Subcutaneous adipose tissue (tissue), 4 donors: Measurements from ENCODE around the gene ANGPTL8. TPM values are rescaled to one million over a fixed set of nuclear protein-coding genes. Genes with fewer than 3 reads are reported as not detected.

ENCODE experiments used
- total RNA-seq, 4 donors: library from RNA; depleted of rRNA; stranded (reverse); fragments of >200 nt; gene quantifications; one replicate each; pipeline ENCODE4 v1.1.0, GENCODE V29; 2016
- TF ChIP-seq, protein P1 (sequence below): fragments of 450-650 bp; IDR thresholded peaks from one replicate; pipeline ENCODE4 v1.5.1; 2016; ENCODE audit warnings: low read depth, mild to moderate bottlenecking, control low read depth, antibody characterized with exemption, moderate library complexity

Gene ANGPTL8, protein sequence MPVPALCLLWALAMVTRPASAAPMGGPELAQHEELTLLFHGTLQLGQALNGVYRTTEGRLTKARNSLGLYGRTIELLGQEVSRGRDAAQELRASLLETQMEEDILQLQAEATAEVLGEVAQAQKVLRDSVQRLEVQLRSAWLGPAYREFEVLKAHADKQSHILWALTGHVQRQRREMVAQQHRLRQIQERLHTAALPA
- 10 to 100 TPM in 2 of 4 donors, 1 to 10 TPM in 2; 1.9 to 27.7 (median 14.8) TPM for total RNA-seq

DNA sequence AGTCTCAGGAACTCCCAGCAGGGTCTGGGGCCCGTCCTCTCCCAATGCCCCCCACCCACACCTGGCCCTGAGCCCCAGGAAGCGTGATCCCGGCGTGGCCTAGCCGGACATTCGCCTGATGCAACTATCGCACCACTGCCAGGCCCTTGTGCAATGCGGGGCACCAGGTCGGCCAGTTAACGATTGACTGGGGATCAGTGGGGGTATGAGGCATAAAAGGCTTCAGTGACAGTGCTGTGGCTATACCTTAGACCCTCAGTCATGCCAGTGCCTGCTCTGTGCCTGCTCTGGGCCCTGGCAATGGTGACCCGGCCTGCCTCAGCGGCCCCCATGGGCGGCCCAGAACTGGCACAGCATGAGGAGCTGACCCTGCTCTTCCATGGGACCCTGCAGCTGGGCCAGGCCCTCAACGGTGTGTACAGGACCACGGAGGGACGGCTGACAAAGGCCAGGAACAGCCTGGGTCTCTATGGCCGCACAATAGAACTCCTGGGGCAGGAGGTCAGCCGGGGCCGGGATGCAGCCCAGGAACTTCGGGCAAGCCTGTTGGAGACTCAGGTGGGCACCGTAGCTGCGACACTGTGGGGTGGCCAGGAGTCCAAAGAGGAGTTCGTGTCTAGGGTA lies at the start of gene ANGPTL8:
TSS of gene ANGPTL8 (plus strand) at position 243 of the 624 bp plus-strand sequence. CDS start at position 262, 19 bp downstream.
- TF ChIP-seq, protein P1, sequence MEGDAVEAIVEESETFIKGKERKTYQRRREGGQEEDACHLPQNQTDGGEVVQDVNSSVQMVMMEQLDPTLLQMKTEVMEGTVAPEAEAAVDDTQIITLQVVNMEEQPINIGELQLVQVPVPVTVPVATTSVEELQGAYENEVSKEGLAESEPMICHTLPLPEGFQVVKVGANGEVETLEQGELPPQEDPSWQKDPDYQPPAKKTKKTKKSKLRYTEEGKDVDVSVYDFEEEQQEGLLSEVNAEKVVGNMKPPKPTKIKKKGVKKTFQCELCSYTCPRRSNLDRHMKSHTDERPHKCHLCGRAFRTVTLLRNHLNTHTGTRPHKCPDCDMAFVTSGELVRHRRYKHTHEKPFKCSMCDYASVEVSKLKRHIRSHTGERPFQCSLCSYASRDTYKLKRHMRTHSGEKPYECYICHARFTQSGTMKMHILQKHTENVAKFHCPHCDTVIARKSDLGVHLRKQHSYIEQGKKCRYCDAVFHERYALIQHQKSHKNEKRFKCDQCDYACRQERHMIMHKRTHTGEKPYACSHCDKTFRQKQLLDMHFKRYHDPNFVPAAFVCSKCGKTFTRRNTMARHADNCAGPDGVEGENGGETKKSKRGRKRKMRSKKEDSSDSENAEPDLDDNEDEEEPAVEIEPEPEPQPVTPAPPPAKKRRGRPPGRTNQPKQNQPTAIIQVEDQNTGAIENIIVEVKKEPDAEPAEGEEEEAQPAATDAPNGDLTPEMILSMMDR, result no peak

DNA sequence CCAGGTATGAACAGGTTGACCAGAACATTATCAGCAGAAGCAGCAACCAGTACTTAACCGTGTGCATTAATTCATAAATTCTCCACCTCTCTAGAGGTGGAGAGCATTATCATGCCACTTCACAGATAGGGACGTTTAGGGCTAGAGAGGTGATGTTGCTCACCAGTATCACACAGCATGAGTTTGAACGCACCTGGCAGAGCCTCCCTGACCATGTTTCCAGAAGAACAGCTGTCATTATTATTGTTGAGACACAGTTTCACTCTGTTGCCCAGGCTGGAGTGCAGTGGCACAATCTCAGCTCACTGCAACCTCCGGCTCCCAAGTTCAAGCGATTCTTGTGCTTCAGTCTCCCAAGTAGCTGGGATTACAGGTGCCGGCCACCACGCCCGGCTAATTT lies 48.9 kb upstream of the ANGPTL8 start:
- TF ChIP-seq, protein P1, result no peak

DNA sequence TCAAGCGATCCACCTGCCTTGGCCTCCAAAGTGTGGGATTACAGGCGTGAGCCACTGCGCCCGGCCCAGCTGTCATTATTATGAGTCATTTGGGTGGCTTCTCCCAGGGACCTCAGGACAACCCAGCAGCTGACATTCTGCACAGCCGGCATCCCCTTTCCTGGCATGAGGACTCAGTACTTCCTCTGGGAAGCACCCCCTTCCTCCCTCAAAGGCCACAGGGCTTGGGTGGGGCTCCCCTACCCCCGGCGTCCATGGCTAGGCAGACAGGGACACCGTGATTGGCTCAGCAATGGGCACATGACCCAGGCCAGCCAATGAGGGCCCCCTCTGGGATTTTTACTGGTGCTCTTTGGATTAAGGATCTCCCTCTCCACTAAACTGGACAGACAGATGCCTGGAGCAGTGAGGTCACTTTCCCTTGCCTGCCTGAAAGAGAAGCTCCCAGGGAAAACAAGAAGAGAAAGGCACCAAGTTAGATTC lies 48.1 kb upstream of the ANGPTL8 start:
- TF ChIP-seq, protein P1, result no peak

DNA sequence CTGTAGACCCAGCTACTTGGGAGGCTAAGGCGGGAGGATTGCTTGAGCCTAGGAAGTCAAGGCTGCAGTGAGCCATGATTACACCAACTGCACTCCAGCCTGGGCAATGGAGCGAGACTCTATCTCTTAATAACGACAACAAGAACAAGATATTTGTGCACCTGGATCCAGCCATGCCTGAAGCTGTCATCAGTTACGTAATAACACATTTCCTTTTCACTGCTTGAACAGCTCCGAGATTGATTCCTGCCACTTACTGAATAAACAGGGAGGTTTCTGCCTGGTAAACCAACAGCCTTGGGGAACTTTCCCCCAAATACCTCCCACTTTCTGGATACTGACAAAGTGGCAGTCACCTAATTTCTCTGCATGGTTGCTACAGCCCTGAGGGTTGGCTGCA lies 47.5 kb upstream of the ANGPTL8 start:
- TF ChIP-seq, protein P1, result no peak

DNA sequence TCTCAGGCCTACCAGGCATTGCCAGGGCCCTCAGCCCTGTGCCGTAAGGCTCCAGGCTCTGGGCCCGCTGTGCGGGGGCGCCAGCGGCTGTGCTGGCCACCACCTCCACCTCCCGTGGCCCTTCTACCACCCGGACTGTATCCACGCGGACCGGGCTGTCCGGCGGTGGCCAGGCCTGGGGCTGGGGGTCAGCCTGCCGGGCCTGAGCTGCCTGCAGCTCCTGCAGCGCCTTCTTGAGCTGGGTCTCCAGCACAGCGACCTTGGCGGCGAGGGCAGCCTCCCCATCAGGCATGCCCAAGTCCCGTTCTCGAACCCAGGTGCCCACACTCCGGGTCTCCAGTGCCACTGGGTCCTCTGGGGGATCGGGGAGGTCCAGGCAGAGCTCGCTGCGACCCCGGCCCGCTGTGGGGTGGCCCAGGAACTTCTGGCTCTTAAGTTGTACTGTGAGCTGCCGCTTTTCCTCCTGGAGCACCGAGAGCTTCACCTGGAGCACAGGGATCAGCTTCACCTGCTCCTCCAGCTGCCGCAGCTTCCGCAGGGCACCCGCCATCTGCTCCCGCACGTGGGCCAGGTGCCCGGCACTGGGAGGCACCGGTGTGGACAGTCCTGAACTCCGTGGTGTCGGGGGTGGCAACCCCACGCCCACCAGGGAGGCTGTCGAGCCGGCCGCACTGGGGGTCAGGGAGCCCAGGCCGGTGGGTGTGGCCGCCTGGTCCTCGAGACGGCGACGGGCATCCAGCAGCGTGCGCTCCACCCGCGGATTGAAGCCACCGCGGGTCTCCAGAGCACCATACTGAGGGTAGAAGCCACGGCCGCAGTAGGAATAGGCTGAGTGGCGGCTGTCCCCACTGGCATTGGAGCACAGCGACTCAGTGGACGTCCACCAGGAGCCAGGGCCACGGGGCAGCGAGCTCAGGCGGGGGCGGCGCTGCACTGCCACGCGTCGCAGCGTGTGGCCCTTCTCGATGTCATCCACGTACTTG lies 46.2 kb upstream of the ANGPTL8 start:
- TF ChIP-seq, protein P1, result no peak

DNA sequence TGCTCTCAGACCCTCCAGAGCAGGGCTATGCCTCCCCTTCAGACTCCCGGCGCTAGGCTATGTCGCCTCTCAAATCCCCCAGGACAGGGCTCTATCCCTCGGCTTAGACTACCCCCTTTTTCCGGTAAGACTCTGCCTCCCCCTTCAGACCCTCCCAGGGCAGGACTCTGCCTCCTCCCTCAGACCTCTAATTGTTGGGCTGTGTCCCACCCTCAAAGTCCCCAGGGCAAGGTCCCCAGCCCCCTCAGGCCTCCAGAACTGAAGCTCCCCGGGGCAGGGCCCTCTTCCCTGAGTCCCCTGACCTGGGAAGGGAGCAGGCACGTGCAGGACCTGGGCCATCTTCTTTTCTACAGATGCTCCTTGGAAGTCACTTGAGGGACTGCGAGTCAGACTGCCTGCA lies 45.2 kb upstream of the ANGPTL8 start:
- TF ChIP-seq, protein P1, result no peak
